ENCODE data around the gene CNTNAP3B. TPM values are rescaled to one million over a fixed set of nuclear protein-coding genes. Genes with fewer than 3 reads are reported as not detected.
"Not testable (repeated sequence)": the region's sequence is repeated elsewhere in the genome, so short reads cannot be mapped to it uniquely, and the experiment has no call there.

CNTNAP3B gene
- 1.4 TPM for polyA plus RNA-seq (2012; ENCODE audit: insufficient read length, low read depth)

DNA sequence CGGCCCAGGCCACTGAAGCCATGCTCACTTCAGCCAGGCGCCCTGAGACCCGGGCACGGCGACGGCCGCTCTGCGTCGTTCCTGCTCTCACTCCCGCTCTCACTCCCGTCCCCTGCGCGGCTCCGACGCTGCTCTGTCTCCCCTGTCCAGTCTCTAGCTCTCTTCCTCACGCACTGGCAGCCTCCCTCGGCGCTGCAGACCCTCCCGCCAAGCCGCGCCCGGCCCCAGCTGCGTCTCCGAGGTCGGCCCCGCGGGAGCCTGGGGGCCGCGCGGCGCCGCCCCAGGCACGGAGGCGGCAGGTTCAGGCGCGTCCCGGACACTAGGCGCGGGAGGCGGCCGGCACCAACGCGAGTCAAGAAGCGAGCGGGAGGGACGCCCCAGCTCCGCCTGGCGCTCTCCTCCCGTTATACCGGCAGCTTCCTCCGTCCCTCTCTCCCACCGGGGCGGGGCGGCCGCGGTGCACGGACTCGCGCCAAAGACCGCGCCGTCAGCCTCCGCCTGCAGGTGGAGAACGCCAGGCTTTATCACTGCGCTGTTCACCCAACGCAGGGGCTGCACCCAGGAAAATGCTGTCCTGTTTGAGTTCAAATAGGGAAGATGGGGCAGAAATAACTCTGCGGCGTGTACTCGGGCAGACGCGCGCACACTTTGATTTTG, at the start of gene CNTNAP3B:
CNTNAP3B (minus strand) TSS at position 354 of the 657 bp plus-strand sequence; CDS start at position 22, 332 bp downstream.
- not testable (repeated sequence) for TF ChIP-seq POLR2AphosphoS5 (IDR thresholded peaks at IDR 0.05; ENCODE audit: low read depth, low read length); REST (IDR thresholded peaks at IDR 0.05; ENCODE audit: insufficient read depth in 1 of 2, low read depth in 2 of 2, low read length in 2 of 2); FOXP2 (optimal IDR thresholded peaks at IDR 0.05; ENCODE audit: borderline replicate concordance, extremely low read depth, extremely low read length, insufficient read depth)
